ENCODE measurements around the gene POLR3K. TPM values are rescaled to one million over a fixed set of nuclear protein-coding genes. Genes with fewer than 3 reads are reported as not detected.

The POLR3K gene
- total and polyA plus RNA-seq, 2 donors (not counting 3 experiments of a cell fraction or from before 2014, with no cell fraction given) = 20.6 to 33.2 TPM

DNA sequence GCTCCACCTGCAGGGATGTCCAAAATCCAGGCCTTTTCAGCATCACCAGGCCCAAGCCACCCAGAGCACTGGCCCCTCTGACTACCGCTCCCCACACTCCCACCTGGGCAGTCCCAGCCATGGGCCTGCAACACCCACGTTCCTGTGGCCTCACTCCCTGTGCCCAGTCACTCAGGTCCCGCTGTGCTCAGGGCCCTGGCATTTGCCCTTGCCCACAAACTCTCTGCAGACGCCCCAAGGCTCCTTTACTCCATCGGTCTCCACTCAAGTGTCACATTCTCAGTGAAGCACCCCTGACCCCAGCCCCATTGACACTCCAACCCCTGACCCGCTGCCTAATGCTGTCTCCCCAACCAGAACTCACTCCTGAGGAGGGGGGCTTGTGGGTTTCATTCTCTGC is 48.2 kb upstream of the POLR3K start:
- Histone ChIP-seq H3K4me2 (ENCODE audit: insufficient read depth, low read length) (no peak overlapping the region), H3K9me1 (replicated peaks; ENCODE audit: control insufficient read depth, extremely low read depth, insufficient read depth, low read length) (no peaks in the 10 kb centered on the region), H3K79me2 (ENCODE audit: control insufficient read depth, insufficient read depth, low read length) (no peaks in the 10 kb centered on the region), H4K20me1 (replicated peaks; ENCODE audit: control insufficient read depth, extremely low read depth, insufficient read depth, low read length) (no peaks in the 10 kb centered on the region), H3K9me3 (replicated peaks; ENCODE audit: control insufficient read depth, insufficient read depth, low read length) (no peaks in the 10 kb centered on the region), H3K9ac (replicated peaks; ENCODE audit: extremely low read depth, insufficient read depth, low read length) (no peak overlapping the region), H3K4me1 (ENCODE audit: control insufficient read depth, extremely low read depth, insufficient read depth, low read length) (peaks cover 5% of the 10 kb centered on the region), H2AFZ (ENCODE audit: low read depth, low read length) (no peak overlapping the region), H3K27ac (ENCODE audit: insufficient read depth, low read depth, low read length) (no peak overlapping the region), H3K4me3 (replicated peaks in 1 of 3; ENCODE audit: insufficient read depth in 1 of 3, low read depth in 1 of 3, low read length in 3 of 3) (no peak overlapping the region), H3K27me3 (ENCODE audit: control insufficient read depth in 2 of 2, insufficient read depth in 2 of 2, low read length in 2 of 2) (no peaks in the 10 kb centered on the region), H3K36me3 (ENCODE audit: control insufficient read depth in 2 of 2, extremely low read depth in 1 of 2, insufficient read depth in 2 of 2, low read length in 2 of 2) (peaks cover 0 to 9% of the 10 kb centered on the region in 2 experiments)
- intact Hi-C loops (cut with micrococcal nuclease) = no loop called here
- DNase-seq (ENCODE audit: low read depth, low spot score) (no peak), FAIRE-seq (no peak)
- no peak for TF ChIP-seq MYC (IDR thresholded peaks at IDR 0.05; ENCODE audit: low read depth, low read length)
- no peak for TF ChIP-seq POLR2A (IDR thresholded peaks at IDR 0.05; ENCODE audit: low read depth, low read length)
- TF ChIP-seq EZH2 (IDR thresholded peaks at IDR 0.05; ENCODE audit: borderline replicate concordance, low read depth, low read length, severe bottlenecking) = no peak
- TF ChIP-seq, protein P1, sequence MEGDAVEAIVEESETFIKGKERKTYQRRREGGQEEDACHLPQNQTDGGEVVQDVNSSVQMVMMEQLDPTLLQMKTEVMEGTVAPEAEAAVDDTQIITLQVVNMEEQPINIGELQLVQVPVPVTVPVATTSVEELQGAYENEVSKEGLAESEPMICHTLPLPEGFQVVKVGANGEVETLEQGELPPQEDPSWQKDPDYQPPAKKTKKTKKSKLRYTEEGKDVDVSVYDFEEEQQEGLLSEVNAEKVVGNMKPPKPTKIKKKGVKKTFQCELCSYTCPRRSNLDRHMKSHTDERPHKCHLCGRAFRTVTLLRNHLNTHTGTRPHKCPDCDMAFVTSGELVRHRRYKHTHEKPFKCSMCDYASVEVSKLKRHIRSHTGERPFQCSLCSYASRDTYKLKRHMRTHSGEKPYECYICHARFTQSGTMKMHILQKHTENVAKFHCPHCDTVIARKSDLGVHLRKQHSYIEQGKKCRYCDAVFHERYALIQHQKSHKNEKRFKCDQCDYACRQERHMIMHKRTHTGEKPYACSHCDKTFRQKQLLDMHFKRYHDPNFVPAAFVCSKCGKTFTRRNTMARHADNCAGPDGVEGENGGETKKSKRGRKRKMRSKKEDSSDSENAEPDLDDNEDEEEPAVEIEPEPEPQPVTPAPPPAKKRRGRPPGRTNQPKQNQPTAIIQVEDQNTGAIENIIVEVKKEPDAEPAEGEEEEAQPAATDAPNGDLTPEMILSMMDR (IDR thresholded peaks at IDR 0.05; ENCODE audit: extremely low read depth in 1 of 2, insufficient read depth in 1 of 2, low read depth in 1 of 2, low read length in 2 of 2) = no peak
- TF ChIP-seq, protein P2, sequence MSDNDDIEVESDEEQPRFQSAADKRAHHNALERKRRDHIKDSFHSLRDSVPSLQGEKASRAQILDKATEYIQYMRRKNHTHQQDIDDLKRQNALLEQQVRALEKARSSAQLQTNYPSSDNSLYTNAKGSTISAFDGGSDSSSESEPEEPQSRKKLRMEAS (IDR thresholded peaks at IDR 0.05; ENCODE audit: insufficient read depth, insufficient read length) = no peak
- no peak for TF ChIP-seq FOS (IDR thresholded peaks at IDR 0.05; ENCODE audit: borderline replicate concordance, insufficient read depth, low read length)
- TF ChIP-seq JUN (IDR thresholded peaks at IDR 0.05; ENCODE audit: borderline replicate concordance, insufficient read depth, insufficient read length, low read depth) = no peak
- TF ChIP-seq POLR2AphosphoS5 (IDR thresholded peaks at IDR 0.05; ENCODE audit: insufficient read depth, low read depth, low read length) = no peak
- no peak for TF ChIP-seq GATA2 (IDR thresholded peaks at IDR 0.05; ENCODE audit: insufficient read depth, insufficient read length, low read depth, low read length)
- CTCF ChIA-PET = interaction anchor here (1.4 to 1.9 kb wide), 2 partner anchors 36 to 79 kb away, joined by 5 to 7 read pairs; partner anchors contain the start of gene HBQ1
- POLR2A ChIA-PET = no interaction called here
- dilution Hi-C loops (cut with MboI; ENCODE audit: extremely low pct_ligation_motif_present, low sequenced_read_pairs) = no loop called here
- no TSS peak for BruUV-seq (replicated peaks)

Measured in endothelial cell of umbilical vein (primary cell).